Coronary artery (tissue), 2 donors: ENCODE data around the gene NOTCH4.
A peak's percentile ranks its signal among the peaks of the same experiment; 100 is the strongest.

Source experiments
- DNase-seq: peaks from one replicate; pipeline ENCODE4 v3.0.0-alpha.2; 2017; ENCODE audit warnings: low spot score
- H3K27ac ChIP-seq, 2 donors: fragments of 200-600 bp; sonication (generic); one replicate each; pipeline ENCODE4 v1.5.1; 2016 to 2019
- H3K4me3 ChIP-seq: fragments of 200-600 bp; sonication (generic); 2 replicates; pipeline ENCODE4 v1.5.1; 2016; ENCODE audit warnings: mild to moderate bottlenecking, moderate library complexity
- TF ChIP-seq, protein P1 (sequence below): fragments of 200-600 bp; sonication (generic); IDR thresholded peaks from one replicate; pipeline ENCODE4 v1.5.1; 2019; ENCODE audit warnings: antibody characterized with exemption

Gene NOTCH4

DNA sequence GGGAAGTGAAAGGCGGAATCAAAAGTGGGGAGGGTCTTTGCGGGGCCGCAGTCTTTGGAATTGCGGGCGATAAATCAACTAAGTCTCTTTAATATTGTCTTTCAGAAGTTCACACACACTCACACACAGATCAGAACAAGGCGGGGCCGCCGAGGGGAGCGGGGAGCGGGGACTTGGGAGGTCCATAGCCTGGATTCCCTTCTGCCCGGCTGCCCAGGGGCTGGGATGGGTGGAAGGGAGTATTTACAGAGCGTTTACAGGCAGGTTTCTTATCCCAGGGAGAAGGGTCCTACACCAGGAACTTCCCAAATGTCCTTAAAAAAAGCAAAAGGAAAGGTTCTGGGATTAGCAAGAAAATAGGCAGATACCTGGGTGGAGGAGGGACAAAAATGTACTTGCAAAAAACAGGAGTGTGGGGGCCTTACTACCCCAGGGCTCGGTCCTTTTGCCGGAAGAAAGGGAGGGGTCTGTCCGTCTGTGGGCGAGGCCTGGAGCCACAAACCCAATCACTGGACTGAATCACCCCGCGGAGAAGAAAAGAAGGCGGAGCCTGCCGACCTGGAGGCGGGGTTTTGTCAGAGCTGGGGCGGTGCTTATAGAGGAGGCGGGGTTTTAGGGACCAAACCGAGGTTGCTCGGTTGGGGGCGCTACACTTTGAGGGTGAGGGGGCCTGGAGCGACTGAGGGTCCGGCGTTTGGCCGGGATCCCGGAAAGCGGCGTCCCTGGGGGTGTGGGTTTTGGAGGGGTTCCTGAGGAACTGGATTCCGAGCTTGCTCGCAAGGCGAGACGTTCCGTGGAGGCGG, 75.4 kb downstream of the NOTCH4 start:
- peak overlapping the region; percentile 9 for H3K4me3 ChIP-seq
- TF ChIP-seq, protein P1, sequence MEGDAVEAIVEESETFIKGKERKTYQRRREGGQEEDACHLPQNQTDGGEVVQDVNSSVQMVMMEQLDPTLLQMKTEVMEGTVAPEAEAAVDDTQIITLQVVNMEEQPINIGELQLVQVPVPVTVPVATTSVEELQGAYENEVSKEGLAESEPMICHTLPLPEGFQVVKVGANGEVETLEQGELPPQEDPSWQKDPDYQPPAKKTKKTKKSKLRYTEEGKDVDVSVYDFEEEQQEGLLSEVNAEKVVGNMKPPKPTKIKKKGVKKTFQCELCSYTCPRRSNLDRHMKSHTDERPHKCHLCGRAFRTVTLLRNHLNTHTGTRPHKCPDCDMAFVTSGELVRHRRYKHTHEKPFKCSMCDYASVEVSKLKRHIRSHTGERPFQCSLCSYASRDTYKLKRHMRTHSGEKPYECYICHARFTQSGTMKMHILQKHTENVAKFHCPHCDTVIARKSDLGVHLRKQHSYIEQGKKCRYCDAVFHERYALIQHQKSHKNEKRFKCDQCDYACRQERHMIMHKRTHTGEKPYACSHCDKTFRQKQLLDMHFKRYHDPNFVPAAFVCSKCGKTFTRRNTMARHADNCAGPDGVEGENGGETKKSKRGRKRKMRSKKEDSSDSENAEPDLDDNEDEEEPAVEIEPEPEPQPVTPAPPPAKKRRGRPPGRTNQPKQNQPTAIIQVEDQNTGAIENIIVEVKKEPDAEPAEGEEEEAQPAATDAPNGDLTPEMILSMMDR = no peak
- no peak for DNase-seq
- no peak overlapping the region for H3K27ac ChIP-seq

- Histone ChIP-seq H3K27ac (no peak overlapping the region), H3K4me3 (no peak overlapping the region)
- no peak for DNase-seq
- TF ChIP-seq, protein P1 = no peak
Measured at GRCh38 chr6:32147401-32148132, 76.3 kb downstream of the NOTCH4 start.

- Histone ChIP-seq H3K27ac (no peak overlapping the region), H3K4me3 (no peak overlapping the region)
- TF ChIP-seq, protein P1 = no peak
- DNase-seq = no peak
Measured at GRCh38 chr6:32146687-32147086, 77.2 kb downstream of the NOTCH4 start.

- DNase-seq = no peak
- Histone ChIP-seq H3K27ac (no peak overlapping the region), H3K4me3 (no peak overlapping the region)
- TF ChIP-seq, protein P1 = no peak
Measured at GRCh38 chr6:32146287-32146686, 77.6 kb downstream of the NOTCH4 start.
